Prostate gland (tissue), 2 donors: Measurements from ENCODE around the gene SHISA5.

Experiments
- CTCF ChIP-seq, 4 experiments: fragments of 200-600 bp in 2 of 4; fragments of 450-650 bp in 2 of 4; sonication (generic) in 2 of 4; IDR thresholded peaks; 1 replicate in 3 of 4; 2 replicates in 1 of 4; pipeline ENCODE4 v1.5.1; 2016 to 2019; ENCODE audit warnings: antibody characterized with exemption in 4 of 4, mild to moderate bottlenecking in 2 of 4, moderate library complexity in 2 of 4
- POLR2AphosphoS5 ChIP-seq: sonication (generic); formaldehyde crosslinking; IDR thresholded peaks from one replicate; pipeline ENCODE4 v1.6.1; 2017; ENCODE audit warnings: antibody characterized with exemption

GRCh38 chr3:48535578-48535977, 31.6 kb upstream of the SHISA5 start:
- TF ChIP-seq CTCF (IDR thresholded peaks at IDR 0.05) (no peak), POLR2AphosphoS5 (no peak)
